Measurements from ENCODE around the gene KIF26B.

GRCh38 chr1:245108246-245108645 is 46.5 kb upstream of the KIF26B start:
- TF ChIP-seq POLR2A (IDR thresholded peaks at IDR 0.05) (no peak), CTCF (IDR thresholded peaks at IDR 0.05) (no peak)
